HG02642 (cell line): ENCODE data around the gene SLC6A7.

Experiments used
- ATAC-seq: cut with Tn5 transposase; IDR thresholded peaks from one replicate; pipeline ENCODE4 v1.9.1; 2021; ENCODE audit warnings: mild to moderate bottlenecking; ENCODE audit not compliant: unreplicated experiment, poor library complexity

SLC6A7 gene

DNA sequence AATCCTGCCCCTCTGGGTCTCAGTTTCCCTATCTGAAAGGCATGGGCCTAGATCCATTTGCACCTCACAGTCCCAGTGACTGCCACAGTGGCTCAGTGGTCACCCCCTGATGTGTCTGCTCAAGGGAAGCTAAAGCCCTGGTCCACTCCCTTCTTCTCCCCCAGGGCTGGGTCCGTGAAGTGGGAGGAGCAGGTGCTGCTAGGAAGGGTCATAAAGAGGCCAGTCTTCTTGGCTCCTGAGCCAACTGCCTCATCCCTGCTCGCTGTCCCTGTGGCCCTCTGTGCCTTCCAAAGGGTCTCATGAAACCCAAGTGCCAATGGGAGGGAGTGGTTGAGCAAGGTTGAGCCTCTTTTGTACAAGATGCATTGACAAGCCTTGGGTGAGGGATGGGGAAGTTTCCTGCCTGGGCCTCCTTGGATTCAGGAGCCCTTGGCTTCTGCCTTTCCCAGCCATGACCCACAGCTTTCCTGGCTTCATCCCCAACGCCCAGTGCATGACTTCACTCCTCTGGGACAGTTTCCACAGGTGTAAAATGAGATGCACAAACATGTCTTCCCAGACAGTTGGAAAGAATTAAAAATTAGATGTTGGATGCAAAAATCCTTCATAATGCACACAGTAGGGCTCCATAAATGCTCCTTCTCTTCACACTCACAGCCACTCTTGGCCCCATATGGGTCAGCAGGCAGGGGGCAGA, 1.6 kb upstream of the SLC6A7 start:
- no peak for ATAC-seq

DNA sequence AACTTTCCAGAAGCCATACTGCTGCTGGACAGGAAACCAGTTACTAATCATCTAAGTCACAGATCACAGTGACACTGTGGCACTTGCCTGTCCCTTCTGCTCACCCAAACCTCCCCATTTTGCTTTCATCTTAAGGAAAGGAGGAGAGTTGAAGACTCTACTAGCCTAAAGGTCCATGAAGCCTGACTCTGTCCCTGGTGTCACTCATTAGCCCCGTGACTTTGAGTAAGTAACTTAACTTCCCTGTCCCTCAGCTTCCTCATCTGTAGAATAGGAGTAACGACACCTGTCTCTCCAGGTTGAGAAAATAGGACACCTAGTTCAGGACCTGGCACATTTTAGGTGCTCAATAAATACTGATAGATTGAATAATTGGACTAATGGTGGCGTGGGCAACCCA, 536 bp upstream of the SLC6A7 start:
- no peak for ATAC-seq

DNA sequence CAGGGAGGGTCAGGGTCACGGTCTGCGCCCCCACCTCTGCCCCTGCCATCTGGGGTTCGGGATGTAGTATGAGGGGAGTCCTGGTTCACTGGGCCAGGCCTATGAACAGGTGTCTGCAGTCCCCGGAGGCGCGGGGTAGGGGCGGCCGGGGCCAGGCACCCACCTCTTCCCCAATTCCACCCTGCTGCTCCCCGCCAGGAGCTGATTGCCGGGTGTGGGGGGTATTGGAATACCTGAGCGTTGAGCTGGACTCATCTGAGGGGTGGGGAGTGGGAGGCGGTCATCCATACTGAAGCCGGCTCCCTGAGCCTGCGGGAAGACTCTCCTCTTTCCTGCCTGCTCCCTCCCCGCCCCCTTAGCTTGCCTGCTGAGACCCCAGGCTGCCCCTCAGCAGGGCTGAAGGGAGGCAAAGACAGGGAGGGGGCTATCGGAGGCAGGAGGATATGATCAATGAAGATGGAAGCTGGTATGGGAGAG, 679 bp downstream of the SLC6A7 start:
- no peak for ATAC-seq

DNA sequence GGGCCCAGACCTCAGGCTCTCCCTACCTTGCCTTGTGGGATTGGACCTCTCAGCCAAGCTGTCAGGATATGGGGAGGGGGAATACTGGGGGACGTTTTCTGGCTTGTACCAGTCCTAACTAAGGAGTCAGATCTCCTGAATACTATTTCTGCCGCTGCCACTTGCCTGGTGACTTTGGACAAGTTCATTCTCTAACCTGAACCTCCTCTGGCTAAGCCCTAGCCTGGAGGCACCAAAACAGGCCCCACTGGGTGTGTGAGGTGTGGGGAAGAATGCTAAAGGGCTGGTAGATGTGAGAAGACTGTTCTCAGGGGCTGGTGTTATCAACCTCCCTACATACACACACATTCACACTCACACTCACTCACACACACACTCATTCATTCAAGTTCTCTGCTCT, 1.1 kb downstream of the SLC6A7 start:
- no peak for ATAC-seq

DNA sequence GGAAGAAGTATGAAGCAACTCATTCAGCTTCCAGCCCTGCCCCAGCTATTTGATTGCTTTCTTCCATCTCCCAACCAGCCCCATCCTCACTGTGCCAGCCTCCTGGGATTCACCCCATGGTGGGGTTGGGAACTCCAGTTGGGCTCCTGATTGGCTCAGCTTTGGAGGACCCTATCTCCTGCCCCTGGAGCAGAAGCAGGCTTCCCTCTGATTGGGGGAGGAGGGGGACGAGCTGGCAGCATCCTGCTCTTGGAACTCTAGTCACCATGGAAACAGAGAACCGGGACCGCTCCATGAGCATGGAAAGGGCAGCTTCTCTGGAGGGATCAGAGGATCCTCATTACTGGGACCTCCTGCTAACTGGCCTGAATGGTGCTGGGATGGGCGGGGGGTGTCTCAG, 2.6 kb downstream of the SLC6A7 start:
- no peak for ATAC-seq

DNA sequence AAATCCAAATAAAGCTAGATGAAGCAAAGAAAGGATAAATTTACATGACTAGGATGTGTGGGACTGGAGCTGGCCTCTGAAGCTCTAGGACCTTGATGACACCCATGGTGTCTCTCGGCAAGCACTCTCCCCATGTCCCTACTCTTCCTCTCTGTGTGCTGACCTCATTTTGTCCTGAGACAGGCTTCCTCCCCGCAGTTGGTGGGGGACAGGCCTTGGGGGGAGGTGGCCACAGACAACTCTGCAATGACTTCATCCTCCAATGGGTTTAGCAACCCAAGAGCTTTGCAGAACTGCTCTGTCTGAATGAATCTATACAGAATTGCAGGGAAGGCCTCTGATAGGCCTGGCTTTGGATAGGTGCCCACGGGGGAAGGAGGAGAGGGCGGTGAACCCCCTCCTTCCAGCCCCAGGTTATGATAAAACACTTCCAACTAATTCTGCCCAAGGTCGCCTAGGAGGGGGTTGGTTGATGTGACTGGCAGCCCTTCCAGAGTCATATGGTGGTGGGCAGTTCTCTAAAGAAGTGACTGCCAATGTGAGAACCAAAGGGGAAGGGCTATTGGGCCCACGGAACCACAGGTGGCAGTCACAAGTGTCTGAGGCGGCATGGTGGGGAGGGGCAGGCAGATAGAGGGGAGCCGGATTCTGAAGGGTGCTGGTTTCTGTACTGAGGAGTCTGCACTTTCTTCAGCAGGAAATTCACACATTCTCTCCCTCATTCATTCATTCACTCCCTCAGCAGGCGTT, 6.0 kb downstream of the SLC6A7 start:
- ATAC-seq = no peak

DNA sequence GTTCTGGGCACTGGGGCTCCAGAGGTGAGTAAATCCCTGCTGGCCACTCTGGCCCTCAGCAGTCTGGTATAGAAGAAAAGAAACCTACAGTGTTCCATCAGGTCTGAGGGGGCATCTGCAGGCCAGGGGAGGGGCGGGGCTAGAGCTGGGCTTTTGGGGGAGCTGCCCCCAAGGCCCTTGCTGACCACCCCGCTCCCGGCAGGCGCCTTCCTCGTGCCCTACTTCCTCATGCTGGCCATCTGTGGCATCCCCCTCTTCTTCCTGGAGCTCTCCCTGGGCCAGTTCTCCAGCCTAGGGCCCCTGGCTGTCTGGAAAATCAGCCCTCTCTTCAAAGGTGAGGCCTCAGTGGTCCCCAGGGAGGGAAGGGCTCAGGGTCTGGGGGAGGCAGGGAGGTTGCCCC, 6.7 kb downstream of the SLC6A7 start:
- no peak for ATAC-seq

DNA sequence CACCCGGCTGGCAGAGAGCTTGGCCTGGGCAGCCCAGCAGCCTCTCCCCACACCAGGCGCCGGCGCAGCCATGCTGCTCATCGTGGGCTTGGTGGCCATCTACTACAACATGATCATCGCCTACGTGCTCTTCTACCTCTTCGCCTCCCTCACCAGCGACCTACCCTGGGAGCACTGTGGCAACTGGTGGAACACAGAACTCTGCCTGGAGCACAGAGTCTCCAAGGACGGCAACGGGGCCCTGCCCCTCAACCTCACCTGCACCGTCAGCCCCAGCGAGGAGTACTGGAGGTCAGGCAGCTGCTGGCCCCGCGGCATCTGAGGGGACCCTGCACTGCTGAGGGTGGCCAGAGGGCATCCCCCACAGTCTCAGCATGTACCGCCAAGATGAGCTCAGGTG, 7.1 kb downstream of the SLC6A7 start:
- ATAC-seq = no peak

DNA sequence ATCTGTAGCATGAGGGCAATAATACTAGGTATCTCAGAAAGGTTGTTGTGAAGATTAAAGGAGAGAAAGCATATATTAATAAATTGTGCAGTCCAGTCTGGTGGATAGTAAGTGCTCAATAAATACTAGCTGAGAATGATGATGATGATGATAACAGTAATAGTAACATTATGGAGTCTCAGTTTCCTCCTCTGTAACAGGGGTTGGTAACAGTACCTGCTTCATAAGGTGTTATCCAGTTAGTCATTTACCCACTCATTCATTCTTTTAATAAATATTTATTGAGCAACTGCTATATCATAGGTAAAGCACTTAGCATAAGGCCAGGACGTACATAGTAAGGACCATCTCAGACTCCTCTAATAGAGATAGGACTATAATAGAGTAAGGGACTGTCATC, 7.6 kb downstream of the SLC6A7 start:
- no peak for ATAC-seq

DNA sequence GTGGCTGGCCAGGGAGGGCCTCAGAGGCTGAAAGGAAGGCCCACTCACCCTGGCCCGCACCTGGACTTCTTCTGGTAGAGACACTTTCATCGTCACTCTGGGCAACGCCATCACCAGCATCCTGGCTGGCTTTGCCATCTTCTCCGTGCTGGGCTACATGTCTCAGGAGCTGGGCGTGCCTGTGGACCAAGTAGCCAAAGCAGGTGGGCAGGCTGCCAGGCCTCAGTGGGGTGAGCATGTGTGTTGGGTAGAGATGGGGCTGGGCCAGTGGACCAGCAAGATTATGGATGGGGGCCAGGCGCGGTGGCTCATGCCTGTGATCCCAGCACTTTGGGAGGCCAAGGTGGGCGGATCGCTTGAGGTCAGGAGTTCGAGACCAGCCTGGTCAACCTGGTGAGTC, 12.6 kb downstream of the SLC6A7 start:
- ATAC-seq = no peak

DNA sequence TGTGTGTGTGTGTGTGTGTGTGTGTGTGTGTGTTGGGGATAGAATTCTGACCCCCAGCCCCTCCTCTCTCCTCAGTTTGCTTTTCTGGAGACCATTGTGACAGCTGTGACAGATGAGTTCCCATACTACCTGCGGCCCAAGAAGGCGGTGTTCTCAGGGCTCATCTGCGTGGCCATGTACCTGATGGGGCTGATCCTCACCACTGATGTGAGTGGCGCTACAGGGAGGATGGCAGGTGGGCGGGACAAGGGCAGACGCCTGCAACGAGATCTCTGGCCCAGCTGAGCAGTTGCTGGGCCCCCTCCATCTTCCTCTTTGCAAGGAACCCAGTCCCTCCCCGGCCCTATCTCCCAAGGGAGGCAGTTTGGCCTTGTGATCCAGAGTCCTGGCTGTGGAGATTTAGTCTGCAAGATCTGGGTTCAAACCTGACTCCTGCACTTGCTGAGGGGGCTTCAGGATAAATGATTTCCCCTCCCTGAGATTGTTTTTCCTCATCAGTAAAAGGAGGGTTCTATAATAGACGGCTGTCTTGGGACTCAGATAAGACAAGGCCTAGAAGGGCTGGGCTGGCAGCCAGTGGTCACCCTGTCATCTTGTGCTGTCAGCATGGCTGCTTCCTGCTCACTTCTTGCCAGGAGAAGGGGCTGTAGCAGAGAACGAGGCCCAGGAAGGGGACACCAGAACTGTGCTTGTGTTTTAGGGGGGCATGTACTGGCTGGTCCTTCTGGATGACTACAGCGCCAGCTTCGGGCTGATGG, 14.1 kb downstream of the SLC6A7 start:
- no peak for ATAC-seq

DNA sequence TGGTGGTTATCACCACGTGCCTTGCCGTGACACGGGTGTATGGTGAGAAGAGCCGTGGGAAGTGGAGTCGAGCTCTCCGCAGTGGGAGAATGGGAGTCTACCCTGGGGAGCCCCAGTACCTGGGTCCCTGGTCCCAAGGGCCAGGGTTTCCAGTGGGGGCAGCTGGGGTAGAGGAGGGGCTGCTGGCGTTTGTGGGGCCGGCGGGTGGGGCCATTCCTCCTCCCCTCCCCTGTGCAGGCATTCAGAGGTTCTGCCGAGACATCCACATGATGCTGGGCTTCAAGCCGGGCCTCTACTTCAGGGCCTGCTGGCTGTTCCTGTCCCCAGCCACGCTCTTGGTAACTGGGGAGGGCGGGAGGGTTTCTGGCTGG, 14.7 kb downstream of the SLC6A7 start:
- ATAC-seq = no peak

DNA sequence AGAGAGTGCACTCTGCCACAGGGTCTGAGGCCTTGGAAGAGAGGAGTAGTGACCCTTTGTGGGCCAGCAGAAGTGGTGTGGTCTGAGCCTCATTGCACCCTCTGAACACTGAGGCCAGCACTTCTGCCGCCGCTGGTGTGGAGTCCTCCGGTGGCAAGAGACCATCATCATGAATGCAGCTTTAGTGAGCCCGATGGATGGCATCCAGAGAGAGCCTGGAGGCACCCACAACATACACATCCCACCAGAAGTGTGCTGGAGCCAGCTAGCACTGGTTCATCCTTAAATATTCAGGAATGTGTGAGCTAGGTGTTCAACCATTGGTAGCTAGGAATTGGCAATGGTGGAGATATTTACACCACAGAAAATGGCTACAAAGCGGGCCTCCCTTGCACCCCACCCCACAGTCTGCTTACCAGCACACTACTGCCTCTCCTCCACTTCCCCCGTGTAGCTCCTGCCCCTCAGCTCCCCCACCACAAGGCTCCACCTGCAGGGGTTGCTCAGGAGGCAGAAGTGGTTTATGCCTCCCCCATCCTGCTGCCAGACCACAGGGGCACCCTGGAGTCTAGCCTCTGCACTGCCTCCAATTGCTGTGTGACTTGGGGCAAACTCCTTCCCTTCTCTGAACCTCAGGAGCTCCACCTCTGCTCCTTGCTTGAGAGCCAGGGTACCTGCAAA, 16.4 kb downstream of the SLC6A7 start:
- no peak for ATAC-seq

DNA sequence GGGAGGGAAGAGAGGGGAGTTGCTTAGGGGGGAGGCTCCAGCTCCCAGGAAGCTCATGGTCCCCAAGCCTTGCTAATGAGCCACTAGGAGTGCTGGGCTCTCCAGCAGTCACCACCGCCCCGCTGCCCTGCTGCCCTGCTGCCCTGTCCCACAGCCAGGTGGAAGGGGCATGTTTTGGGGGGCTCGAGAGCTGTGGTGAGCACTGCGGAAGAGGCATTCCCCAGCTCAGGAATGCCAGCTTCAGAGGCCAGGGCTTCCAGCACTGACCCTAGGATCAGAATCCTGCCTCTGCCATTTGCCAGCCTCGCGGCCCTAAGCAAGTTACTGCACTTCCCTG, 16.9 kb downstream of the SLC6A7 start:
- ATAC-seq = no peak

DNA sequence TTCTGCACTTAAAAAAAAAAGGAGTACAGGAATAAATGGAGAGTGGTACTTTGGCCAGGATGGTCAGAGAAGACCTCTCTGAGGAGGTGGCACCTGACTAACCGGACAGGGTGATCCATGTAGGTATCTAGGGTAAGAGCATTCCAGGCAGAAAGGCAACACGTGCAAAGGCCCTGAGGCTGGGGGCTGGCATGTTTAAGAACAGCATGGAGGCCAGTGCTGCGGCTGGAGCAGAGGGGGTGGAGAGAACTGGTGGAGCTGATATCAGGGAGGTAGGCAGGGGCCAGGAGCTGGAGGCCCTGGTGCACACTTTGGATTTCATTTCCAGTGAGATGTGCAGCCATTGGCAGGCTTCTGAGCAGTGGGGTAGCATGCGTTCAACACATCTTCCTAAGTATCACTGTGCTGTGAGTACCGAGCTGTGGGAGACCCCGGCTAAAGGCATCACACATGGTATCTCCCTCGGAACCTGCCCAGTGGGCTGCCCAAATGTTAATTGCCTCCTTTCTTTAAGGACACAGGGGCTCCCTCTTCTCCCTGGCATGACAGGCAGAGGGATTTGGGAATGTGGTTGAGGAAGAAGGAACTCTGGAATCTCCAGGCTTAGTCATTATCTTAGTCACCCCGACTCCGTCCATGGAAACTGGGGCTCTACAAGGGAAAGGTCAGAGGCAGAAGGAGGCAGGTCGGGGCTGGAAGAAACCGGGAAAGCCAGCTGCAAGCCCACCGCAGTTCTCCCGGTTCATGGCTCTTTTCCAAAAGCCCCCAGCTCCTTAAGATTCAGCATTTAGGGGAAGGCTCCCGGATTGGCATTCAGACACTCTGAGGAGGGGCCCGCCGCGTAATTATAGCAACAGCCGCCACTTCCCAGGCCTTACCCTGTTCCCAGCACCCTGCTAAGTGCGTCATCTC, 18.6 kb downstream of the SLC6A7 start:
- ATAC-seq = no peak

DNA sequence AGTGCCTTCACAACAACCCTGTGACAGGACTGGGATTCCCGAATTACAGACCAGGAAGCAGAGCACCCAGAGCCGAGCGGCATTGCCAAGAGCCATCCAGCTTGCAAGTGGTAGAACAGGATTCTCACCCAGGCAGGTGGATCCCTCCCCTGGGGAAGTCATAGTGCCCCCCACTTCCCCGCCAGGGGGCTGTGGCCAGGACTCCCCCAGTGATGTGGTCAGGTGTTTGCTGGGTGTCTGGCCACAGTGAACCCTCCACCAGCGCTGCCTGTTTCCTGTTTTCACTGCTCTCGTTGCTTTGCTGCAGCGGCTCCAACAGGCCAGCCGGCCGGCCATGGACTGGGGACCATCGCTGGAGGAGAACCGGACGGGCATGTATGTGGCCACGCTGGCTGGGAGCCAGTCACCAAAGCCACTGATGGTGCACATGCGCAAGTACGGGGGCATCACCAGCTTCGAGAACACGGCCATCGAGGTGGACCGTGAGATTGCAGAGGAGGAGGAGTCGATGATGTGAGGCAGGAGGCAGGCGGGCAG, 19.3 kb downstream of the SLC6A7 start:
- no peak for ATAC-seq

DNA sequence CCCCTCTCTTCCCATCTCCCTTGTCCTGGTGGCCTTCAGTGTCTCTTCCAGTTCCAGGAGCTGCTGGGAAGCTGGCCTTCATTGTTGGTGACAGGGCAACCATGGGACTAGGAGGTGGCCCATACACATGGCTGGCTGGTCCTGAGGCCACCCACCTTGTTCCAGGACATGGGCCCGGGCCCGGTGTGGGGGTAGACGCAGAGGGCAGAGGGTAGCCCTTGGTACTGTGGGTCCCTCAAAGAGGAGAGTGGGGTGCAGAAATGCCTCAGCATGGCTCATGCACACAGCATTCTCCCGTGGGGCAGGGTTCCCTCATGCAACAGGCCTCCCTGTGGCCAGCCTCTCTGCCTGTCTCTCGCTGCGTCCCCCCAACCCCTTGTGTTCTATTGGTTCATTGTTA, 20.8 kb downstream of the SLC6A7 start:
- ATAC-seq = no peak

DNA sequence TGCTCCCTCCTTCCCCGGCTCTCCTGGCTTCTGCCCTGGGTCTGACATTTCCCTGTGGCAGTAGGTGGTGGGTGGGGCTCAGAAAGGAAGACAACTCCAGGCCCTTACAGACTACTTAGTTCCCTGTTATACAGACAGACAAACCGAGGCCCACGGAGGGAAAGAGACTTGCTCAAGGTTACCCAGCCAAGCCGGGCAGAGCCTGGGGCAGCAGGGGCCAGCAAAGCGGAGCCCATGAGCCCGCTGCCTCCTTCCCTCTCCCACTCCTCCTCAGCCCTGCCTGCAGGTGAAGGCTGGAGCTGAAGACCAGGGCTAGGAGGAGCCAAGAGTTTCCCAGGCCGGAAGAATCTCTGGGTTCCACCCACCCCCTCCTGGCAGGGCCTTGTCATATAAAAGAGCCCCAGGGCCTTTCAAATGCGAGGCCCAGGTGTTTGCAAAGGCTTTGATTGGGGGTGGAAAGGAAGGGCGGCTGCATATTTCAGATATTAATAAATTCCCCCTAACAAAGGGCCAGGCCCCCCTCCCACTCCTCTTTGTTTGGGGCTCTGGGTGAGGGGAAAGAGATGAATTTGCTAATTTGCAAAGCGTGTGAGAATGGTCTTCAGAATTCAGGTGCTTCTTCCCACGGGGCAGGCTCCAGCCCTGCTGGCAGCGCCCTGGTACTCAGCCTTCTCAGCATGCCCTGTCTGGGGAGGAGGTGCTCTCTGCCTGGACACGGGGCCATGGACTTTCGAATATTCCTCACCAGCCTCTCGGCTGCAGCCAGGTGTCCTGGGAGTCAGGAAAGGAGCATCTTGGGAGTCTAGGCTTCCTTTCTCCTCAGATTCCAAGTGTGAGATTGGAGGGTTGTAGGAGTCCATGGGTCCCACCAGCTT, 21.5 kb downstream of the SLC6A7 start:
- ATAC-seq = no peak

DNA sequence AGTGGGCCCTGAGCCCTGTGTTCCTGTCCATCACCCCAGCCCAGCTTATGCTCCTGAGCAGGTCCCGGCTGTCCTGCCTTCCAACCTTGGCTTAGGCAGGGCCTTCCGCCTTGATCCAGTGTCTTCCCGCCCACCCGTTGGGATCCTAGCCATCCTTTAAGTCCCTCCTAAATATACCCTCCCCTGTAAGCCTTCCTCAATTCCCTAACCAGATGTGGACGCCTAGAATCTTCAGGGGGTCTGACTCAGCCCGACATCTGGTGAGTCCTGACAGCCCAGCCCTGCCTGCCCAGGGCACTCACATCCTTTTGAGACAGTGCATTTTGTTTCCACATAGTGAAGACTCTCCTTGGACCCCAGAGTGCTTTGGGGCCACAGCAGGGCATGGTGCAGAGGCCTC, 23.7 kb downstream of the SLC6A7 start:
- ATAC-seq = no peak
